Measurements from ENCODE around the gene DHX40. TPM values are rescaled to one million over a fixed set of nuclear protein-coding genes. Genes with fewer than 3 reads are reported as not detected.
A peak's percentile ranks its signal among the peaks of the same experiment; 100 is the strongest.

The DHX40 gene
- total RNA-seq, 2 experiments from 2014 or later, result 22.9 to 24.1 TPM

- H3K36me3 Mint-ChIP-seq (ENCODE audit: low read depth), result peaks cover 11% of the 10 kb centered on the region
- H3K9me3 Mint-ChIP-seq (ENCODE audit: low read depth), result no peaks in the 10 kb centered on the region
- ChIA-PET CTCF (interaction anchor here (0.9 to 1.5 kb wide), 4 partner anchors 9 to 276 kb away, joined by 3 to 4 read pairs (median 3); no protein-coding TSS in a partner anchor), POLR2A (interaction anchor here (0.6 to 0.9 kb wide), 3 partner anchors 46 to 985 kb away, joined by 3 to 7 read pairs (median 6); partner anchors contain the start of gene DHX40)
- H3K4me1 Mint-ChIP-seq, result peaks cover 31% of the 10 kb centered on the region
- H3K27me3 Mint-ChIP-seq, result no peaks in the 10 kb centered on the region
- H3K27ac Mint-ChIP-seq, result no peak overlapping the region
- ATAC-seq (peak; percentile 7), DNase-seq (no peak)
- intact Hi-C loops (cut with DNase I, micrococcal nuclease), result loop anchor here (5.0 to 10.0 kb wide), 3 partner anchors 90 to 1272 kb away; partner anchors contain the start of genes PTRH2 (in 1 of the 2) and VMP1 (in 1 of the 2)
- peak overlapping the region; percentile 89 for H3K4me3 Mint-ChIP-seq
Observed at GRCh38 chr17:59617156-59617732, 51.8 kb downstream of the DHX40 start.

- Mint-ChIP-seq H3K4me1 (peaks cover 44% of the 10 kb centered on the region), H3K36me3 (ENCODE audit: low read depth) (peaks cover 17% of the 10 kb centered on the region)
Observed at GRCh38 chr17:59619035-59619297, 53.6 kb downstream of the DHX40 start.

GRCh38 chr17:59619298-59620063 is 54.1 kb downstream of the DHX40 start, which contains the start of gene CLTC:
CLTC (plus strand) TSS chr17:59619895; CDS start chr17:59620132, 237 bp downstream.
- ChIA-PET CTCF (interaction anchor here (0.6 to 2.3 kb wide), 10 partner anchors 9 to 686 kb away, joined by 3 to 13 read pairs (median 3); partner anchors contain the start of genes PTRH2 and VMP1), POLR2A (interaction anchor here (0.6 to 1.6 kb wide), 9 partner anchors 17 to 988 kb away, joined by 3 to 11 read pairs (median 4); partner anchors contain the start of genes DHX40, PRR11, PTRH2 and SKA2)
- H3K27me3 Mint-ChIP-seq, result no peaks in the 10 kb centered on the region

More at GRCh38 chr17:59619035-59619297, 53.6 kb downstream of the DHX40 start:
- DNase-seq (no peak), ATAC-seq (no peak)
- Mint-ChIP-seq H3K27ac (peak overlapping the region; percentile 98), H3K4me3 (peak overlapping the region; percentile 89), H3K27me3 (no peaks in the 10 kb centered on the region), H3K9me3 (ENCODE audit: low read depth) (no peaks in the 10 kb centered on the region)
- intact Hi-C loops (cut with DNase I, micrococcal nuclease), result loop anchor here (1.0 to 10.0 kb wide), 22 partner anchors 18 to 1274 kb away; partner anchors contain the start of genes DHX40 (in 2 of the 2), PTRH2 (in 2 of the 2), RPS6KB1 (in 2 of the 2) and TUBD1 (in 2 of the 2)
- ChIA-PET CTCF (interaction anchor here (0.6 to 1.6 kb wide), 7 partner anchors 10 to 422 kb away, joined by 3 to 5 read pairs (median 4); no protein-coding TSS in a partner anchor), POLR2A (interaction anchor here (0.7 to 1.6 kb wide), 8 partner anchors 16 to 988 kb away, joined by 3 to 11 read pairs (median 5); partner anchors contain the start of genes DHX40, PRR11, PTRH2 and SKA2)

GRCh38 chr17:59620064-59620359 is 54.6 kb downstream of the DHX40 start:
- Mint-ChIP-seq H3K4me1 (peaks cover 49% of the 10 kb centered on the region), H3K4me3 (peak overlapping the region; percentile 89), H3K36me3 (ENCODE audit: low read depth) (peaks cover 19% of the 10 kb centered on the region), H3K9me3 (ENCODE audit: low read depth) (no peaks in the 10 kb centered on the region), H3K27me3 (no peaks in the 10 kb centered on the region), H3K27ac (peak overlapping the region; percentile 98)
- CTCF ChIA-PET, result interaction anchor here (0.6 to 2.3 kb wide), 7 partner anchors 12 to 685 kb away, joined by 3 to 13 read pairs (median 3); partner anchors contain the start of genes PTRH2 and VMP1
- intact Hi-C loops (cut with DNase I, micrococcal nuclease), result loop anchor here in 1 of 2 experiments (1.0 kb wide), 1 partner anchor 400 kb away; the partner anchor contains the start of gene GDPD1
- no peak for ATAC-seq
- POLR2A ChIA-PET, result interaction anchor here (0.6 to 1.6 kb wide), 5 partner anchors 55 to 465 kb away, joined by 4 to 11 read pairs (median 4); partner anchors contain the start of genes DHX40, PRR11, PTRH2 and SKA2
- no peak for DNase-seq

More at GRCh38 chr17:59619298-59620063, 54.1 kb downstream of the DHX40 start, which contains the start of gene CLTC:
- Mint-ChIP-seq H3K9me3 (ENCODE audit: low read depth) (no peaks in the 10 kb centered on the region), H3K36me3 (ENCODE audit: low read depth) (peaks cover 19% of the 10 kb centered on the region), H3K4me1 (peaks cover 49% of the 10 kb centered on the region), H3K27ac (peak within 1 kb of the TSS; percentile 98), H3K4me3 (peak within 1 kb of the TSS; percentile 89)
- intact Hi-C loops (cut with DNase I, micrococcal nuclease), result loop anchor here (1.0 to 10.0 kb wide), 23 partner anchors 18 to 1275 kb away; partner anchors contain the start of genes DHX40 (in 2 of the 2), PTRH2 (in 2 of the 2), RPS6KB1 (in 2 of the 2) and TUBD1 (in 2 of the 2)
- peak; percentile 97 for DNase-seq
- peak; percentile 85 for ATAC-seq

- Mint-ChIP-seq H3K36me3 (ENCODE audit: low read depth) (peaks cover 22% of the 10 kb centered on the region), H3K4me1 (peaks cover 52% of the 10 kb centered on the region)
- CTCF ChIA-PET, result interaction anchor here (0.6 to 2.3 kb wide), 4 partner anchors 14 to 87 kb away, joined by 3 to 13 read pairs (median 4); partner anchors contain the start of genes PTRH2 and VMP1
Observed at GRCh38 chr17:59620518-59621259, 55.3 kb downstream of the DHX40 start.

GRCh38 chr17:59621771-59622170 is 56.4 kb downstream of the DHX40 start:
- POLR2A ChIA-PET, result interaction anchor here (1.9 kb wide), 1 partner anchor 13 kb away, joined by 6 read pairs; no protein-coding TSS in a partner anchor
- intact Hi-C loops (cut with DNase I, micrococcal nuclease), result no loop called here
- Mint-ChIP-seq H3K4me3 (peak overlapping the region; percentile 89), H3K9me3 (ENCODE audit: low read depth) (no peaks in the 10 kb centered on the region), H3K36me3 (ENCODE audit: low read depth) (peaks cover 22% of the 10 kb centered on the region), H3K27ac (peak overlapping the region; percentile 34), H3K27me3 (no peaks in the 10 kb centered on the region), H3K4me1 (peaks cover 60% of the 10 kb centered on the region)
- no peak for ATAC-seq
- CTCF ChIA-PET, result interaction anchor here (1.1 to 2.3 kb wide), 2 partner anchors 13 to 15 kb away, joined by 3 to 13 read pairs; no protein-coding TSS in a partner anchor
- DNase-seq, result no peak

More at GRCh38 chr17:59620518-59621259, 55.3 kb downstream of the DHX40 start:
- DNase-seq (peak; percentile 79), ATAC-seq (peak; percentile 14)
- intact Hi-C loops (cut with DNase I, micrococcal nuclease), result loop anchor here in 1 of 2 experiments (1.0 kb wide), 1 partner anchor 400 kb away; the partner anchor contains the start of gene GDPD1
- POLR2A ChIA-PET, result interaction anchor here (0.6 to 1.9 kb wide), 4 partner anchors 14 to 458 kb away, joined by 3 to 6 read pairs (median 4); partner anchors contain the start of gene HEATR6
- Mint-ChIP-seq H3K9me3 (ENCODE audit: low read depth) (no peaks in the 10 kb centered on the region), H3K4me3 (peak overlapping the region; percentile 89), H3K27ac (peak overlapping the region; percentile 98), H3K27me3 (no peaks in the 10 kb centered on the region)

GRCh38 chr17:59623151-59623550 is 57.7 kb downstream of the DHX40 start:
- POLR2A ChIA-PET, result interaction anchor here (0.8 kb wide), 1 partner anchor 23 kb away, joined by 3 read pairs; no protein-coding TSS in a partner anchor
- H3K27me3 Mint-ChIP-seq, result no peaks in the 10 kb centered on the region
- intact Hi-C loops (cut with DNase I, micrococcal nuclease), result no loop called here
- ATAC-seq (no peak), DNase-seq (no peak)
- no peaks in the 10 kb centered on the region for H3K9me3 Mint-ChIP-seq (ENCODE audit: low read depth)
- H3K4me1 Mint-ChIP-seq, result peaks cover 57% of the 10 kb centered on the region
- H3K27ac Mint-ChIP-seq, result no peak overlapping the region
- CTCF ChIA-PET, result interaction anchor here (1.0 to 1.6 kb wide), 3 partner anchors 13 to 53 kb away, joined by 3 to 6 read pairs (median 5); no protein-coding TSS in a partner anchor
- peaks cover 25% of the 10 kb centered on the region for H3K36me3 Mint-ChIP-seq (ENCODE audit: low read depth)
- peak overlapping the region; percentile 54 for H3K4me3 Mint-ChIP-seq

- Mint-ChIP-seq H3K4me3 (no peak overlapping the region), H3K4me1 (peaks cover 74% of the 10 kb centered on the region), H3K36me3 (ENCODE audit: low read depth) (peaks cover 32% of the 10 kb centered on the region), H3K9me3 (ENCODE audit: low read depth) (peaks cover 3% of the 10 kb centered on the region), H3K27me3 (no peaks in the 10 kb centered on the region), H3K27ac (no peak overlapping the region)
- DNase-seq (no peak), ATAC-seq (no peak)
- intact Hi-C loops (cut with DNase I, micrococcal nuclease), result loop anchor here in 1 of 2 experiments (2.0 kb wide), 1 partner anchor 16 kb away; no protein-coding TSS in a partner anchor
- ChIA-PET CTCF (interaction anchor here (0.6 to 1.2 kb wide), 2 partner anchors 465 to 678 kb away, joined by 3 read pairs; no protein-coding TSS in a partner anchor), POLR2A (no interaction called here)
Observed at GRCh38 chr17:59626756-59627155, 61.3 kb downstream of the DHX40 start.

- intact Hi-C loops (cut with DNase I, micrococcal nuclease), result loop anchor here in 1 of 2 experiments (2.0 kb wide), 1 partner anchor 16 kb away; no protein-coding TSS in a partner anchor
- POLR2A ChIA-PET, result interaction anchor here (0.6 kb wide), 1 partner anchor 143 kb away, joined by 3 read pairs; no protein-coding TSS in a partner anchor
- Mint-ChIP-seq H3K9me3 (ENCODE audit: low read depth) (peaks cover 3% of the 10 kb centered on the region), H3K4me1 (peaks cover 73% of the 10 kb centered on the region), H3K27me3 (no peaks in the 10 kb centered on the region), H3K27ac (peak overlapping the region; percentile 22), H3K36me3 (ENCODE audit: low read depth) (peaks cover 31% of the 10 kb centered on the region), H3K4me3 (no peak overlapping the region)
- DNase-seq (no peak), ATAC-seq (no peak)
- CTCF ChIA-PET, result interaction anchor here (1.2 kb wide), 1 partner anchor 465 kb away, joined by 3 read pairs; no protein-coding TSS in a partner anchor
Observed at GRCh38 chr17:59627274-59627673, 61.9 kb downstream of the DHX40 start.

Data from activated CD4-positive, alpha-beta T cell treated with anti-CD3 and anti-CD28 coated beads for 36 hours (primary cell).